GM19025 (cell line): Measurements from ENCODE around the gene SLFN14.
"Not testable (repeated sequence)": the region's sequence is repeated elsewhere in the genome, so short reads cannot be mapped to it uniquely, and the experiment has no call there.

Source experiments
- ATAC-seq: cut with Tn5 transposase; IDR thresholded peaks from one replicate; pipeline ENCODE4 v1.9.1; 2021; ENCODE audit warnings: mild to moderate bottlenecking, low read depth, moderate library complexity; ENCODE audit not compliant: unreplicated experiment

SLFN14 gene

DNA sequence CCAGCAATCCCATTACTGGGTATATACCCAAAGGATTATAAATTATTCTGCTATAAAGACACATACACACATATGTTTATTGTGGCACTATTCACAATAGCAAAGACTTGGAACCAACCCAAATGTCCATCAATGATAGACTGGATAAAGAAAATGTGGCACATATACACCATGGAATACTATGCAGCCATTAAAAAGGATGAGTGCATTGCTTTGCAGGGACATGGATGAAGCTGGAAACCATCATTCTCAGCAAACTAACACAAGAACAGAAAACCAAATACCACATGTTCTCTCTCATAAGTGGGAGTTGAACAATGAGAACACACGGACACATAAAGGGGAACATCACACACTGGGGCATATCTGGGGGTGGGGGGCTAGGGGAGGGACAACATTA, 31.3 kb downstream of the SLFN14 start:
- not testable (repeated sequence) for ATAC-seq

DNA sequence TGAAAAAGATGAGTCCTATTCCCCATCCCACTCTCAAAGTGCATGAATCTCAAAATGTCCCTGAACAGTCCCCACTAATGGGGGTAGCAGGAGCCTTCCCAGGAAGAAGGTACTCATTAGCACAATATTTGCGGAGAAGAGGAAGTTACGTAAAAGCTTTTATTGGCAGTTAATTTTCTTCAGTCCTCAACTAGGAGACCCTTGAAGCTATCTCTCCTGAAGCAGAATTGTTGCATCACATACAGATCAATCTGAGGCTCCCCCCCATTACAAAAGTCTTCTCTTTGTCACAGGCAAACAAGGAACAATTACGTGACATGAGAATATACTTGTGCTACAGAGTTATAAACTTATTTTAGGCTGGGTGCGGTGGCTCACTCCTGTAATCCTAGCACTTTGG, 37.3 kb downstream of the SLFN14 start:
- no peak for ATAC-seq

DNA sequence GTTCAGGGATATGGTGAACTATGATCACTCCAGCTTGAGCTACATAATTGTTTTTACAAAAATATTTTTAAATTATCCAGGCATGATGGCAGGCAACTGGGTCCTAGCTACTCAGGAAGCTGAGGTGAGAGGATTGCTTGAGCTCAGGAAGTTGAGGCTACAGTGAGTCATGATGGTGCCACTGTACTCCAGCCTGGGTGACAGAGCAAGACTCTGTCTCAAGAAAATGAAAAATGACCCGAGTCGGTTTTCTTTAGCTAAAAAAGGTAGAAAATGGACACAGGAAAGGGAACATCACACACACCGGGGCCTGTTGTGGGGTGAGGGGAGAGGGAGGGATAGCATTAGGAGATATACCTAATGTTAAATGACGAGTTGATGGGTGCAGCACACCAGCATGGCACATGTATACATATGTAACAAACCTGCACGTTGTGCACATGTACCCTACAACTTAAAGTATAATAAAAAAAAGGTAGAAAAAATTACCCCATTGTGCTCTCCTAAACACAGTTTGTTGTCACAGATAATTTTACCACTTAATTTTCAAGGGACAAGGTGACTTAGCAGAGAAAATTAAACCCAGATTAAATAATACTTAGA, 38.9 kb downstream of the SLFN14 start:
- ATAC-seq = not testable (repeated sequence)

DNA sequence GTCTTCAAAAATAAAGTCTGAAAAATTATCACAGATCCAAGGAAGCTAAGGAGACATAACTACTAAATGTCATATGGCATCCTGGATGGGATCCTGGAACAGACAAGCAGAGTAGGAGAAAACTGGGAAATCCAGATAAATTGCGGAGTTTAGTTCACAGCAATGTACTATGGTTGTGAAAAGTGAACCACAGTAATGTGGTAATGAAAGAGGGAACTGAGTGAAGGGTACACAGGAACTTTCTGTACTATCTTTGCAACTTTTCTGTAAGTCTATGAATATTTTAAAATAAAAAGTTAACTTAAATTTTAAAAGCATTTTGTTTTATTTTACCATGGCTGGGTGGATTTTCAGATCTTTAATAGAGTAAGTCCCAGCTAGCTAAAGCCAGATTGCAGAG, 39.5 kb downstream of the SLFN14 start:
- ATAC-seq = no peak

DNA sequence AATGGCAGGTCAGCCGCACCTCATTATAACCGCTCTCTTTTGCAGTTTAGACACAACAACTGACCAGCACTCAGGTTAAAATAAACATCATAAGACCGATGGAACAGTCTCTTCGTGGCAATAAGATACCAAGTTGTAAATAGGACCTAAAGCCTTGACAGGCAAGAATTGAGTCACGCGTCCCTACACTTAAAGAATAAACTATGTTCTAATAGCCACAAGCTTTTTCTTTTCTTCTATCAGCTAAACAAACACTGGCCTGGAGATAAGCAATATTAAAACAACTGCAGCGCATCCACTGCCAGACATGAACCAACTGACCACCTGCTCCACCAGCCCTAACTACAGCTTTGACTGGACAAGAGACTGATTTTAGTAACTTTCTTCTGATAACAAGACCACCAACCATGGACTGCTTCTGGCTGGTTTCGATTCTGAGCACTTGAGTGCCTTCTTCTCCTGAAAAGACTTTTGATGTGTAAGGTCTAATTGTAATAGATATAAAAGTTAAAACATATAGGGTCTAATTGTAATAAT, 40.6 kb downstream of the SLFN14 start:
- ATAC-seq = no peak

DNA sequence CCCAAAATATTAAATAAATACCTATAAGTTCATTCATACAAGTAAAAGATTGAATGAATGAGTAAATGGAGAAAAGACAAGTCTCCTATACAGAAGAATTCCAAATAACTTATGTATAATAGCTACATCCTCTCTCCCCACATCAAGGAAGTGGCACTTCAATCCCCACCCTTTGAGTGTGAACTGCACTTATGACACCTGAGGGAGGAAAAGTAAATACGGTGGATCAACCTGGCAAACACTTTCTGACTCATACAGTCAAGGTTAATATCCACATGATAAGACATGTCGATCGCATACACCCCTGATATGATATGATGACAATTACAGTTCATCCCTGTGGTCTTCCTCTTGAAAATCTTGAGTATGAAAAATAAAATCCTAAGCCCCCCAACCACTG, 41.2 kb downstream of the SLFN14 start:
- ATAC-seq = no peak

DNA sequence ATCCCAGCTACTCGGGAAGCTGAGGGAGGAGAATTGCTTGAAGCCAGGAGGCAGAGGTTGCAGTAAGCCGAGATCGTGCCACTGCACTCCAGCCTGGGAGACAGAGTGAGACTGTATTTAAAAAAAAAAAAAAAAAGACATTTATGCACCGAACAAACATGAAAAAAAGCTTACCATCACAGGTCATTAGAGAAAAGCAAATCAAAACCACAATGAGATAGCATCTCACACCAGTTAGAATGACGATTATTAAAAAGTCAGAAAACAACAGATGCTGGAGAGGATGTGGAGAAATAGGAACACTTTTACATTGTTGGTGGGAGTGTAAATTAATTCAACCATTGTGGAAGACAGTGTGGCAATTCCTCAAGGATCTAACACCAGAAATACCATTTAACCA, 42.2 kb downstream of the SLFN14 start:
- ATAC-seq = not testable (repeated sequence)

DNA sequence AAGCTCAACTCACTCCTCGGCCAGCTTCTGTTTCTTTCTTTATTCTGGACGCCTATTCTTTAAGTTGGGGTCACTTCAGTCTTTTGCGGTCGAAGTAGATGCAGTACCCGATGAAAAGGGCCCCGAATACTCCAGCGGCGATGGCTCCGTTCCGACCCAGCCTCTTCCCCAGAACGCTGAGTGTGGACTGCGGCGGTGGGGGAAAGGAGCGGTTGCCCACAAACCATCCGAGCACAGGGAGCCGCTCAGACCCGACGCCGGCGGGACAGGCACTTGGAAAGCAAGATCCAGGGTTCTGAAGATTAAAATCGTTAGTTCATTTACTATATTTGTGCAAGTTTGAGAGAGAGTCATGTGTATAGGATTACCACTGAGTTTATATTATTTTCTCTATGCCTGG, 45.6 kb downstream of the SLFN14 start:
- no peak for ATAC-seq

DNA sequence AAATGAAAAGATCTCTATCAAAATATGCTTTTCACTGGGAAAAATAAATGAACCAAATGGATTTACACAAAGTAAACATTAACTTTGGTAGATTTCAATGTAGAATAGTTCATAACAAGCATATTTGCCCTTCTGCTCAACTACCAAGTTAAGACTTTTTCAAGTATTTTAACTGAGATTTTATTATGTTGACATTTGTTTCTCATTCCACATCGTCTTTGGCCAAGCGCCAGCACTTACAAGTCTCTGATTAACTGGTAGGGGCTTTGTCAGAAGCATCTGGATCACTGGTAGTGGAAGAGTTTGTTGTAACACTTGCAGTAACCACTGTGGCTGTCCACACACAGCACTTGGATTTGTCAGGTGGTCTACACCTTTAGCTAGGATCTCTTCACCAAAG, 46.1 kb downstream of the SLFN14 start:
- no peak for ATAC-seq
